Skeletal muscle tissue (tissue), 4 donors: ENCODE results near the gene CHPF. TPM values are rescaled to one million over a fixed set of nuclear protein-coding genes. Genes with fewer than 3 reads are reported as not detected.

ENCODE experiments used
- H3K27ac ChIP-seq: one replicate; pipeline ENCODE4 v1.7.0; 2013; ENCODE audit warnings: mild to moderate bottlenecking, low read depth, low read length, inconsistent platforms
- H3K27me3 ChIP-seq, 3 donors: one replicate each; pipeline ENCODE4 v1.7.0; 2013; ENCODE audit warnings: low read length in 3 of 3; ENCODE audit not compliant: control insufficient read depth in 3 of 3, insufficient read depth in 3 of 3
- H3K36me3 ChIP-seq, 3 donors: one replicate each; pipeline ENCODE4 v1.7.0; 2013; ENCODE audit warnings: low read length in 3 of 3; ENCODE audit not compliant: control insufficient read depth in 3 of 3, insufficient read depth in 3 of 3
- H3K4me1 ChIP-seq, 3 donors: one replicate each; pipeline ENCODE4 v1.7.0; 2013; ENCODE audit warnings: low read length in 3 of 3, mild to moderate bottlenecking in 3 of 3; ENCODE audit not compliant: control insufficient read depth in 3 of 3, insufficient read depth in 3 of 3
- H3K4me3 ChIP-seq, 3 donors: one replicate each; pipeline ENCODE4 v1.7.0; 2013; ENCODE audit warnings: low read length in 3 of 3
- H3K9ac ChIP-seq, 3 donors: one replicate each; pipeline ENCODE4 v1.7.0; 2013; ENCODE audit warnings: low read length in 3 of 3, mild to moderate bottlenecking in 3 of 3, moderate library complexity in 2 of 3, low read depth in 1 of 3
- H3K9me3 ChIP-seq, 3 donors: one replicate each; pipeline ENCODE4 v1.7.0; 2013; ENCODE audit warnings: low read length in 3 of 3; ENCODE audit not compliant: control insufficient read depth in 3 of 3
- total RNA-seq: library from RNA; depleted of rRNA; stranded (reverse); fragments of >200 nt; gene quantifications from one replicate; pipeline ENCODE4 v1.2.3, GENCODE V29; 2014
- donor health status: Osteomylitis.

The CHPF gene
- total RNA-seq, 1 donor from 2014 or later: 33.4 TPM

GRCh38 chr2:219523031-219523671 is 20.5 kb downstream of the CHPF start:
- Histone ChIP-seq H3K4me3 (no peak overlapping the region), H3K9me3 (no peaks in the 10 kb centered on the region), H3K4me1 (peaks cover 5 to 15% (median 13%) of the 10 kb centered on the region in 3 donors), H3K27ac (no peak overlapping the region), H3K36me3 (no peaks in the 10 kb centered on the region), H3K9ac (peak overlapping the region in 1 of 3 donors; percentile 45), H3K27me3 (peaks cover 31 to 49% (median 32%) of the 10 kb centered on the region in 3 donors)

- Histone ChIP-seq H3K27me3 (peaks cover 29 to 44% (median 30%) of the 10 kb centered on the region in 3 donors), H3K9ac (no peak overlapping the region), H3K27ac (no peak overlapping the region), H3K4me1 (peaks cover 5 to 15% (median 13%) of the 10 kb centered on the region in 3 donors), H3K9me3 (no peaks in the 10 kb centered on the region), H3K36me3 (no peaks in the 10 kb centered on the region), H3K4me3 (no peak overlapping the region)
These were observed 21.2 kb downstream of the CHPF start for GRCh38 chr2:219522111-219523030.

- no peaks in the 10 kb centered on the region for H3K36me3 ChIP-seq
- peak overlapping the region in 1 of 3 donors; percentile 33 for H3K9ac ChIP-seq
- no peaks in the 10 kb centered on the region for H3K9me3 ChIP-seq
- H3K4me3 ChIP-seq: no peak overlapping the region
- H3K4me1 ChIP-seq: peaks cover 2 to 11% (median 5%) of the 10 kb centered on the region in 3 donors
- no peak overlapping the region for H3K27ac ChIP-seq
- peaks cover 30 to 49% (median 32%) of the 10 kb centered on the region in 3 donors for H3K27me3 ChIP-seq
These were observed 22.3 kb downstream of the CHPF start for GRCh38 chr2:219521066-219521880.

DNA sequence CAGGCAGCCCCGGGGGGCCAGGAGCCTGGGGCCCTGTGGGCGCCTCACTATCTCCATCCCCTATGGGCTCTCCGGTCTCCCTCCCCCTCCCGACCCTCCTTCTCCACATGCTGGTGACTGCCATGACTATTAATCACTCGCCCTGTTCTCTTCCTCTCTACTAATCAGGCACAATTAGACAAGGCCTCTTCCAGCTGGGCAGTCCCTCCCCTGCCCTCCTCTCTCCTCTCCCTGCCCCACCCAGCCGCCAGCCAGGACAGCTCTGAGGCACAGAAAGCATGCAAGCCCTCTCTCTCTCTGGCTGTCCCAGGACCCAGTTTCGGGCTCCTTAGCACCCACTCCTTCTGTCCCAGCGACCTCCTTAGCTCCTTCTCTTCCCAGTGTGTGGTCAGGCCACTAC is 23.5 kb downstream of the CHPF start:
- H3K27me3 ChIP-seq: peaks cover 32 to 54% (median 37%) of the 10 kb centered on the region in 3 donors
- H3K4me1 ChIP-seq: peaks cover 2 to 11% (median 5%) of the 10 kb centered on the region in 3 donors
- H3K9me3 ChIP-seq: no peaks in the 10 kb centered on the region
- H3K27ac ChIP-seq: no peak overlapping the region
- no peak overlapping the region for H3K4me3 ChIP-seq
- H3K36me3 ChIP-seq: no peaks in the 10 kb centered on the region
- no peak overlapping the region for H3K9ac ChIP-seq

DNA sequence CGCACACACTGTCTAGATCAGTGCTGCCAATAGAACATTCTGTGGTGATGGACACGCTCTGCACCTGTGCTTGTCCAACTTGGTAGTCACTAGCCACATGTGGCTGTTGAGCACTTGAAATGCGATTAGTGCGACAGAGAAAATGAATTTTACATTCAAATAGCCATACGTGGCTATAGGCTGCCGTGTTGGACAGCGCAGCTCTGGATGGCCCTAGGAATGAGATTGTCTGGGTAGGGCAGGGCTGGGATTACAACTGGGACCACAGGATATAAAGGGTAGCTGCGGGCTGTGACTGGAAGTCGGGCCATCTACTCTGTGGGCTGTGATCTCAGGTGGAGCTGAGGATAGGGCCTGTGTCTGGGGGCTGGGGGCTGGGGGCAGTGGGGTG is 24.1 kb downstream of the CHPF start:
- H3K4me3 ChIP-seq: no peak overlapping the region
- no peaks in the 10 kb centered on the region for H3K9me3 ChIP-seq
- H3K27ac ChIP-seq: no peak overlapping the region
- H3K36me3 ChIP-seq: no peaks in the 10 kb centered on the region
- no peak overlapping the region for H3K9ac ChIP-seq
- H3K4me1 ChIP-seq: peaks cover 3 to 13% (median 5%) of the 10 kb centered on the region in 3 donors
- peaks cover 34 to 54% (median 38%) of the 10 kb centered on the region in 3 donors for H3K27me3 ChIP-seq

- Histone ChIP-seq H3K9me3 (no peaks in the 10 kb centered on the region), H3K9ac (no peak overlapping the region), H3K27me3 (peaks cover 33 to 56% (median 44%) of the 10 kb centered on the region in 3 donors), H3K27ac (no peak overlapping the region), H3K4me3 (no peak overlapping the region), H3K36me3 (no peaks in the 10 kb centered on the region), H3K4me1 (peaks cover 8 to 21% (median 14%) of the 10 kb centered on the region in 3 donors)
These were observed 25.4 kb downstream of the CHPF start for GRCh38 chr2:219517954-219518778.

- Histone ChIP-seq H3K36me3 (no peaks in the 10 kb centered on the region), H3K9ac (no peak overlapping the region), H3K27ac (no peak overlapping the region), H3K4me1 (peaks cover 8 to 21% (median 15%) of the 10 kb centered on the region in 3 donors), H3K4me3 (no peak overlapping the region), H3K9me3 (no peaks in the 10 kb centered on the region), H3K27me3 (peaks cover 36 to 61% (median 53%) of the 10 kb centered on the region in 3 donors)
These were observed 26.7 kb downstream of the CHPF start for GRCh38 chr2:219516888-219517287.

DNA sequence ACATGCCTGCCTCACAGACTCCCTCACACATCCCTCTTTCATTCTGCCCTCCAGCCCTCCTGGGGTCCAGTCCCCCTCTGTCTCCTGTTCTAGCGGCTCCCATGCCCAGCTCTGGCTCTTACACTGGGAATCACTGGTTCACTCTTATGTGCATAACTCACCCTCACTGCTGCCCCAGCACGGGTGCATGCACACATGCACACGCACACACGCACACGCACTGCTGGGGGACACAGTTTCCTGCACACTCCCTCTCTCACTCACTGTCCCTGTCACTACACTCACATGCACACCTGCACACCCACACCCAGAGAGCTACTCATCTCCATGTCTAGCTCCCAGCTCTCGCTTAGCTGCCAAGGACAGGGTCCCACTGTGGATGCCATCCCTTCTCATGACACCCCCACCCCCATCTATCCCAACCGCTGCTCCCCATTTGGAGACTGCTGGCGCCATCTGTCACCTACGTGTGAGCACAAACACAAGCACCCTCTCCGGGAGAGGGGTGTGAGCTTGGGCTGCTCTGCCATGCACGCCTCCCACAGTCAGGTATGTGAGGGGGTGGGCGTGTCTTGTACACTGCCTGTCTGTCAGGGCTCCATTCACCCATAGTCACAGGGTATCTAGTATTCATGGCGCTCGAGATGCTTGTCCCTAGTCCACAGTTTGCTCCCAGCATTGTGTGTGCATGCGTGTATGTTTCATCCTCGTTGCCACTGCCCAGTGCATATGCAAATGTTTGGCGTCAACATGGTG is 27.6 kb downstream of the CHPF start:
- Histone ChIP-seq H3K27ac (no peak overlapping the region), H3K4me3 (no peak overlapping the region), H3K27me3 (peaks cover 31 to 59% (median 51%) of the 10 kb centered on the region in 3 donors), H3K9me3 (no peaks in the 10 kb centered on the region), H3K4me1 (peaks cover 8 to 16% (median 15%) of the 10 kb centered on the region in 3 donors), H3K36me3 (no peaks in the 10 kb centered on the region), H3K9ac (no peak overlapping the region)
